Skin of body (tissue), 2 donors: ENCODE results near the gene TSPAN9. TPM values are rescaled to one million over a fixed set of nuclear protein-coding genes. Genes with fewer than 3 reads are reported as not detected.
A peak's percentile ranks its signal among the peaks of the same experiment; 100 is the strongest.

Experiments
- DNase-seq: peaks from one replicate; lab custom pipeline; 2025; lab: John Stamatoyannopoulos, UW
- total RNA-seq: library from RNA; depleted of rRNA; stranded (reverse); fragments of >200 nt; gene quantifications from one replicate; pipeline ENCODE4 v1.2.3, GENCODE V29; 2014

TSPAN9 gene
- total RNA-seq, 1 donor from 2014 or later: 34.3 TPM

DNA sequence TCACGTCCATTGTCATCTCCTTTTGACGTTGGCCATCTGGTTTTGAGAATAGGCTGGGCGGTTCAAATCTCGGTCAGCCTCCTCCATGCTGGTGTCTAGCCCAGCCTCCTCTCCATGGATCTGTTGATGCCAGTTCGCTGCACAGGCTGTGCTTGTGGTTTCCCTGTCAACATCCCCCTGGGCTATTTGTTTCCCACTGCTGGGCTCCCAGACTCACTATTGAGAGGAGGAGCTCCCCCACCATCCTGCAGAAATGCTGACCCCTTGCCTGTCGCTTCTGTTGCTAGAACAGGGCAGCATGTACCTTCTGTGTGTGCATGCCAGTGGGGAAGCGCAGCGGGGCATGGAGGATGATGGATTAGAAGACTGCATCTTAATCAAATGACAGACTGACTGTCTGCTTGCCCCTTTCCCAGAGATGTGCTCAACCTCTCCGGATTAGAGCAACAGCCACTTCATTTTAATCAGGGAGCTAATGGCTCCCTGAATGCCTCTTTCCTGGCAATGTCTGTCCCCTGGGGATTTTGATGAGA lies 170.5 kb downstream of the TSPAN9 start:
- DNase-seq: no peak

DNA sequence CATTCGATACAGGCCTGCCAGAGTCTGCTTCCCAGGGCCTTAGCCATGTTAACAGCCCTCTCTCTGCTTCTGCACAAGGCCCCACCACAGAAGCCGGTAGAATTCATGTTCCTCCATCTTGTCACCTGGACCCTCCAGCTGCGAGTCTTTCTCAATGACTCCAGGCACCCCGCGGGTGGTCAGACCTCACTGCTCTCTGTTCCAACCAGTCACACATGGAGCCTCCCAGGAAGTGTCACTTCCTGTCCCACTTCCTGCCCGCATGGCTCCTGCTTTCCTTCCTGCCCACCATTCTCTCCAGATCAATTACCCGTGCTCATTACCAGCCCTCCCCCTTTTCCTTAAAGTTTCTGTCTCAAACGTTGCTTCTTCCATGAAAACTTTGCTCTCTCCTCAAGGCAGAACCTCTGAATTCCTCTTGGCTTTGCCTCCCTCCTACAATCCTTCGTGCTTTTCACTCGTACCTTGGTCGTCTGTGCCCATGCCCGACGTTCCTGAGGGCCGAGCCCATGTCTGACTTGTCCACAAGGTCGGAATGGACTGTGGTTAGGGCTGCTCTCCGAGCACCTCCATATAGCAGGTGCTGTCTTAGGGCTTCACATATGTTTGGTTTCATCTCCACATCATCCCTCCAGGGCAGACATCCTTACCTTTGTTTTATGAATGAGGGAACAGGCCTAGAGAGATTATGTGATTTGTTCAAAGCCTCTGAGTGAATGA lies 172.1 kb downstream of the TSPAN9 start:
- DNase-seq: no peak

DNA sequence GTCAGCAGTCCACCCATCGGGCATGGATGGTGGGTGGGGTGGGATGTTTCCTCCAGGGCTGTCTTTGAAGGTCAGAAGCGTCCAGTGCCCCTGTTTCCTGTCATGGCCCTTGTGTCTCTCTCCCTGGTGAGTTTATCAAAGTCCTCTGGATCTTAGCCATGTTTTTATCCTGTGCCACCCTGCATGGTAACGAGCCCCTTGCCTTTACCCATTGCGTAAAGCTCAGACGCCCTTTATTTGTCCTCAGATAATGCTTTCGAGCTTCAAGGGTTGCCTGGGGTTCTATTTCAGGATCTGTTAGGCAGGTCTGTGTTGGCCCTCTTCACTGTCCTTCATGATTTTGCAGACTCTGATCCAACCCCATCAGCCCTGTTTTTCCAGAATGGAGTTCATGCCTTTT lies 172.9 kb downstream of the TSPAN9 start:
- DNase-seq: no peak

DNA sequence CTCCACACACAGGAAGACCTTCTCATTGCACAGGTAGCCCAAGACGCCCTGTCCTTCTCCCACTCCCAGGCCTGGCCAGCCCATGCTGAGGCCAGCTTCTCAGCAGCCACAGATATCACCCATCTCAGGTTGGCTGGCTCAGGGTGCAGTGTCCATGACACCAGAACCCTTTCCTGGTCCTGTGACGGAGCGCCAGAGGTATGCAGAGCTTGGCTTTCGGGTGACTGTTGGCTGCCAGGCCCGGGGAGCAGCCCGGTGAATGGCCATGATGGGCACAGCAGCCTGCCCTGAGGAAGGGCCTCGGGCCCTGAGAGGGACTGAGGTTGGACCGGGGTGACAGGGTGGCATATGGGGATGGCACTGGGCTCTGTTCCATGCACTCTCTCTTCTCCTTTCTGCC lies 173.4 kb downstream of the TSPAN9 start:
- no peak for DNase-seq

DNA sequence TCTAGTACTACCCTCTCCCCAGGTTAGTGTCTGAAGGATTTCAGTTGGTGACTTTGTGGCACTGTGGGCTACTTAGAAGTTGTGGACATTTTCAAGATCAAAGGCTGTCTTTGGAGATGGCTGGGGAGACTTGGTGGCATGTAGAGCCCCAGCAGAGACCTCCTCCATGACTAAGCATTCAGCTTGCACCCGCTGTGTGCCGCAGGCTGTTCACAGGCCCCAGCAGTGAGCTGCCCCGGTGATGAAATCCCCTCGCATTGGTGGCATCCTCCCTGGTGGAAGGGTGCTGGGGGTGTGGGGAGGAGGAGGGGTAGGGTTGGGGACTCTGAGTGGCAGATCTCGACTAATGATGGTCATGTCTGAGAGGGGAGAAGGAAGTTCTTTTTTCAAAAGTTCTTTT lies 173.9 kb downstream of the TSPAN9 start:
- DNase-seq: no peak

DNA sequence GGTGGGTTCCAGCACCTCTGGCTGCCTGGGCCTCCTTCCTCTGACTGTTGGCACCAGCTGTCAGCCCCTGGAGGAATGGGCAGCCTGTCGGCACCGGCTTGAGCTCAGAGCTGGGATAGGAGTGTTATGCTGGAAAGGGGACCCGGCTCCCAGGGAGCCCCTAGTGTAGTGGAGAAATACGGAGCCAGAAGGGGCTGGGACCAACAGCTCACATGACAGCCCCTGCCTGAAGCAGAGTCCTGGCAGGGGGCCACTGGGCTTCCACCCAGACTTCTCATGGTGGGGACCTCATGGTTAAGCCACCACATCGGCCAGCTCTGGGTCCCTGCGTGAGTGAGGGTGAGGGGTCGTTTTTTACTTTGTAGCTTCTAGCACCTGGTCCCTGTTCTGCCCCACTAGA lies 174.5 kb downstream of the TSPAN9 start:
- DNase-seq: no peak

DNA sequence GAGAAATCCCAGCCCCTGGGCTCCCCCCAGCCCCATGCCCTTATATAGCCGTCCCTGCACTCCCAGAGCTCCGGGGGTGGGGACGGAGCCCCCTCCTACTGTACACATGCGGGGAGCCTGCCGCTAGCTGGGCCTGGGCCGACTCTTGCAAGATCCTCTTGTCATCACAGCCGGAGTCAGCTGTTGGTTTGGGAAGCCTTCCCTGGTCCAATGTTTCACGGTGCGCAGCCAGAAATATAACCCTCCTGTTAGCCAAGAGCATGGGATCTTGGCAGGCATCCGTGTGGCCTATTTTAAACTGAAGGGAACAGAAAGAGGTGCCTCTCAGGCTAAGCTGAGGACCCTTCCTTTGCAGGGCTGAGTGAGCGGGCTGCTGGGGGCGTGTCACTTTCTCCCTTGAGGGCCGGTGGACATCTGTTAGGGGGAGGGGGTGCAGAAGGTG lies 175.3 kb downstream of the TSPAN9 start:
- DNase-seq: peak; percentile 87

DNA sequence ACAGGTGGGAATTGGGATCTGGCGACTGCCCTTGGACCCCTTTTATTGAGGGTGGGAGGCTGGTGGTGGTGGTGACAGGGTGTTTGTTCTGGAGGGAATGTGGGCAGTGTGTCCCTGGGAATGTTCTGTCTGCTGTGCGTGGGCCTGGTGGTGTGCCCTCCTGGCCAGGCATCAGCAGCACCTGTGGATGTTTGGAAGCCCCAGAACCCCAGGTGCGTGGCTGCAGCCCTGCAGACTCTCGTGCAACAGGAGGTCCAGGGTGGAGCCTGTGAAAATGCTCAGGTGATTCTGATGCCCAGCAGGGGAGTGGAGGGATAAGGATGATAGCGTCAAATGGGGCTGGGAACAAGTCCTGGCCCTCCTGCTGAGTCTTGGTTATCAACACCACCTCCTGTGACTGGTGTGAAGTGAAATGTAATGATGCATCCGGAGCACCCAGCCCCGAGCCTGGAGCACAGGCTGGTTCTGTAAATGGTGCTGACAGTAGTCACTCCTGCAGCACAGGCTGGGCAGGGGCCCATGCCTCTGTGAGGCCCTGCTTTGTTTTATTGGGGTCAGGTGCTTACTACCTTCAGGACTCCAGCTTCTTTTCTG lies 176.6 kb downstream of the TSPAN9 start:
- no peak for DNase-seq

DNA sequence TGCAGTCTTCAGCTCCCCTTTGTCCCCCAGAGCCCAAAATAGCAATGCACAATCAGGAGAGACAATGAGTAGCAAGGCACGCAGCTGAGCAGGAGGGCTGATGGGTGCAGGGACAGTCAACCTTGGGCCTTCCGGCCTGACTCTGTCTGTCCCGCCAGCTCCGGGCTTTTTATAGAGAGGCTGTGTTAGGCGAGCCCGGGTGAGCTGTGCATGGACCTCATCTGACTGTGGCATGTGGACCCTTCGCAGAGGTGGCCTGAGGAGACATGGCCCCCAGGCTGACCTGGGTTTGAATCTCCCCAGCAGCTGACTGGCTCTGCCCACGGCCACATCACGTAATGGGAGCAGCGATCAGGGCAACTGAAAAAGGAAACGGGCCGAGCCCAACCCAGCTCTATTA lies 177.9 kb downstream of the TSPAN9 start:
- DNase-seq: no peak

DNA sequence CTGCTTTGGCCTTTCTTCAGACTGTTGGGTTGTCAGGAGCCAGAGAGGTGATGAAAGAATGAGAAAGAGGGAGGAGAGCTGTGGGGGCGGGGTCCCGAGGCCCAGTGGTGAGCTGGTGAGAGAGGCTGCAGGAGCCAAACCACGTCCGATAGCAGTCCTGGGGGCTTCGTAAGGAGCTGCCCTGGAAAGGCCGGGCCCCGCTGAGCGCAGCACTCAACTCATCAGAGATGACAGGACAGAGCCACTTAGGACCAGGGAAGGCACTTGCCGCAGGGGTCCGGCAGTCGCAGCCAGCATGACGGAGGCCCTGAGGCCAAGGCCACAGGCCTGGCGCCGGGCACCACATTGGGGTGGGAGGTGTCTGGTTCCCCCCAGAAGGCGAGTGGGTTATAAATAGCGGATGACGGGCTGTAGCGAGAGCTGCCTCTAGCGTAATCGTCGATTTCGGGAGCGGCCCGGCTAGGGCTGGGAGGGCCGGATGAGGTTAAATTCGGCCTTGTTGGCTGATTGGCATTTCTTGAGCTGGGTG lies 179.0 kb downstream of the TSPAN9 start:
- no peak for DNase-seq

DNA sequence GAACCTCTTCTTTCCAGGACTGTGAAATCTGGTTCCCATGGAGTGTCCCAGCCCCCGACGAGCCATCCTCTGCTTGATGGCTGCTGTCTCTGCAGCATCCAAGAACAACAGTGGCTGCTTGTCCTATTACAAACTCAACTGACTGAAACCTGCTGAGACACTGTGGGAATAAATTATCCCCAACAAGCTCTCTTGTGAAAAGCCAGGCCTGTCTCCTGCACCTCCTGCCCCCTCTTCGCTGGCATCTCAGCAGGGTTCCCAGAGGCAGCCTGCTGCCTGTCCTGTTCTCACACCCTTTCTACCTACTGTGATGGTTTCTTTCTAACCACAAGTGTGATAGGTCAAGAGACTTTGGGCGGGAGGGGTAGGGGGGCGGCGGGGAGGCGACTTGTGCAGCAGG lies 180.2 kb downstream of the TSPAN9 start:
- no peak for DNase-seq

DNA sequence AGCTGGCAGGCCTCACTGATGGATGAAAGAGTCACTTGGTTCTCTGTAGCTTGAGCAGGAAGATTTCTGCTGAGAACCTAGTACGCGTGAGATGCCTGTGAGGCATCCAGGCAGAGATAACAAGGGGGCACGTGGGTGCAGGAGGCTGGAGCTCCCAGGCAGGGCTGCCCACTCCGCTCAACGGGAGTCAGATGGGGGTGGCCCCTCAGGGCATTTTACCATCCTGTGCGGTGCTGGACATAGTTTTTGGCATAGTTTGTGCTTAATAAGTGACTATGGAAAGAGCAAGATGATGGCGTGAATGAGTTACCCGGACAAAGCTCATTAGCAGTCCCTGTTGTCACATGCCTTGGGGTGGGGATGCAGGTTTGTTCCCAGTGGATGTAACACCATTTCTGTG lies 182.8 kb downstream of the TSPAN9 start:
- no peak for DNase-seq

DNA sequence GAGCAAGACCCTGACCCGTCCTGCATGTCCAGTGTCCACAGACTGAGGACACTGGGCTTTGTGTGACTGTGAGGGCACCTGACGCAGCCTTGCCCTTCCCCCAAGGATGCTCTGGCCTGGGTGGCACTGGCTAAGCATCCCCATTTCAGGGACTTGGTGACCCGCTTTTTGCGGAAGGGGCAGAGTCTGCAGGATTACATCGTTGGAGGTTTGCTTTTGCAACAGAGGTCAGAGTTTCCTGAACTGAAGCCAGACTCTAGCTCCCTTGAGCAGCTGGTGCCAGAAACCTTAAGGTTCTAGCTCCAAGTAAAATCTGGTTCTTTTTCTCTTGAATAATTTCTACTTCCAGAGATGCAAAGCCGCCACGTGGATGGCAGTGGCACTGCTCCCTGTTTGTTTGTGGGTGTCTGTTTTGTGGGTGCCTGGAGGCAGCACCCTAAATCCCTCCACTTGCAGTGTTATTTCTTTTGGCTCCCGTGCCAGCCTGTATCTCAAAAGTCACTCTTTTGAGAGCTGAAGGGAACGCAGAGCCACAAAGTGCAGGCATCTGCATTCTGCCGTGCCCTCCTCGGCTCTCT lies 184.7 kb downstream of the TSPAN9 start:
- no peak for DNase-seq

DNA sequence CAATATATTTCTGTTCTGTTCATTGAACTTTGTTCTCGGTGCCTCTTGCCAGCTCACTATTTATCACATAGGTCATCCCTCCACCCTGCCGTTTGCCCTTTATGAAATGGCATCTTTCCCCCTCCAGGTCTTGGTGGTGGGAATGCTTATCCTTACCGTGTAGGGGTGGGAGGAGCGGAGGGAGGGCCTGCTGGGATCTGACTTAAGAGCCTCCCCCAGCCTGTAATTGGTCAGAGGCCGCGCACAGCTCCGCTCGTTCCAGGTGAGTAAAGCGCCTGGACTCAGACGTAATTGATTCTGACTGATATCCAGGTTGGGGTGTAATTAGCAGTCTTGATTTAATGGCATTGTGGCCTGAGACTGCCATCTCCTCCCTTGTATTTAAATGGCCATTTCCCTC lies 185.3 kb downstream of the TSPAN9 start:
- DNase-seq: no peak

DNA sequence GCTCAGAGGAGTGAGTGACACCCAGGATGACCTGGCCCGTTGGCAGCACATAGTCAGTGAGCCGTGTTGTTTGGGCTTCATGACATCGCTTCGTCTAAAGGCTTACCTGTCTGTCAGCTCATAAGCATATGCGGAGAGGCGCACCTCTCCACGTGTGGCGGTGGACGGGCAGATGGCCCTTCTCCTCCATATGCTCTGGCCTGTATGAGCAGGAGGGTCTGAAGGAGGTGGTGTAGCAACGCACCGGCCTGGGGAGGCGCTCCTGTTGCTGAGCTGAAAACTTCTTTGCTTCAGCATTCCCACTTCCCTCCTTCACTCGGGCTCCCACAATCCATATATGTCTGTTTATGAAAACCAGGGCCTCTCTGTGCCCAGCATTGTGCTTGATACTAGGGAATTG lies 186.1 kb downstream of the TSPAN9 start:
- no peak for DNase-seq

DNA sequence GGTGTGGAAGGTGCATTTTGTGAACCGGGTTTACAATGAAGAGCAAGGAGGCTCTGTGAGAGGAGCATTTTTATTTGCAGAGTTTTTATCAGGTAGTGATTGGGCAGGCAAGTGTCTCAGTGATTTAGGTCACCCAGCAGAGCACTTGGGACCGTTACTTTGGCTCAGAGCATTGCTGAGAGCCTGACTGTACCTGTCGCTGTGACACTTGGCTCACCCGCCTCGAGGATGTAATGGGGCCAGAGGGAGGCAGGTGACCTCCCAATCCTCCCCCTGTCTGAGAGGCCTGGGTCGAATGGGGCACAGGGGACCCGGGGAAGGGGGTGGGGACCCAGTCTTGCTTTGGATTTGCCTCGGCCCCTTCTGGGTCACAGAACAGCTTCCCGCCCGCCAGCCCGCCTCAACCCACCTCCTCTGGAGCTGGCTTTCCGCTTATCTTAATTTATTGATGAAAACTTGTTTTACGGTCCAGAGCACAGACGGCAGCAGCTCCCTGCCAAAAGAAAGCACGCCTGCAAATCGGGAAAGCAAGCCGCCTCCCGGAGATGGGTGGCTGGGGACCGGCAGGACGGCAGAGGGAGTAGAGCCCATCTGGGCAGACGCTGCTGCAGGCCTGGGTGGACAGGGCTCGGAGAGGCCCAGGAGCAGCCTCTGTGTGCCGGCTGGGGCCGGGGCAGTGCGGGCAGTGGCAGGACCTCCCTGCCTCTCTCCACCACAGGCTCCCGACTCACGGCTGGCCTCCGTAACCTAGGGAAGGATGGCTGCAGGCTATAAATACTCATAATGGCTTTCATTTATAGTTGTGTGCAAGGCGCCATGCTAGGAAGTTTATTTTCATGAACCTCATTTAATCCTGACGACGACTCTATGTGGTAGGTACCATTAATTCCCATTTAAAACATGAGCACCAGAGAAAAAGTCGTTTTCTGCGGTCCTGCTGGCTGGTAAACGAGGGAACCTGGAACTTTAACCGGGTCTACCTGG lies 187.1 kb downstream of the TSPAN9 start:
- no peak for DNase-seq

DNA sequence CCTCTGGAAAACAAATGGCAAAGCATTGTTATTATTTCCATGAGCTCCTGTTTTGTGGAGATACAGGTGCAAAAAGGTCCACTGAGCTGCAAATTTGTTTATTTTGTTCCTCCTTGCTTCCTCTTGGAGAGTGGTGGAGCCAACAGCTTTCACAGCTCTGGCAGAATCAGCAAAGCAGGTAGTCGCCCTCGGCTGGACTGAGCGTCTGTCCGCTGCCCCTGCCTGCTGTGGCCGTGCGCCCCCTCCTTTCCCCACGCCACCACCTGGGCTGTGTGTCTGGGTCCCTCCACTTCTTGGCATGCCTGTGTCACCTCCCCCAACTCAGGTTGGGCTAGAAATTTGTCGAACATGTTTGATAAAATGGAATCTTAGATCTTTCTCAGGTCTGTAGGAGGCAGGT lies 188.2 kb downstream of the TSPAN9 start:
- DNase-seq: no peak

DNA sequence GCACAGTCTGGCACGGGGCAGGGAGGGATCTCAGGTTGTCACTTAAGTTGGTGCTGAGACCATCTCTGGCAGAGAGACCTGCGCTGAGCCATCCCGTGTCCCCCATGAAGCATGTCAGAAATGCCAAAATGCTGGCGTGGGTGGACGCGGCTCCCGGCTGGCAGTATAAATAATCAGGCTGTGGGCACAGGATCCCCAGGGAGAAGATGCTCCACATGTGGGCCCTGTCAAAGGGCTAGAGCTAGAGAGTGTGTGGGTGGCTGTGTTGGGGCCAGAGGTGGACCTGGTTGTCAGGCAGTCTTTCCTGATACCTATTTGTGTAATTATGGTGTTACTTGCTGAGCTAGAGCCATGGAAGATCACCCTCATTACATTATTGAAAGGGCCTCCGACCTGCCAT lies 189.5 kb downstream of the TSPAN9 start:
- DNase-seq: no peak

DNA sequence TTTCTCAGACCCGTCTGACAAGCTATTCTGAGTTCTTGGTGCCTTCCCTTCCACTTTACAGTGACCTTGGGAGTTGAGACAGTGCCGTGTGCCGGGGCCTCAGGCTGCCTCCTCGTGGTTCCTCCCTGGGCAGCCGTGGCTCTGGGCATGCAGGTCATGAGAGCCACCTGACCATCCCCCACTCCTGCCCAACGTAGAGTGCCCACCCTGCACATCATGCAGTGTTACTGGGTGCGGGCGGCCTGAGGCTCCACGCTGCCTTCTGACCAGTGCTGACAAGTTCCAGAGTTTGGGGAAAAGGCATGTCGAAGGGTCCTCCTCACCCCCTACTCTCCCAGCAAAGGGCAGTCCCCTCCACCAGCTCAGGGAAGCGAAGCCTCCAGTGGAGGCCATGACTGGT lies 190.5 kb downstream of the TSPAN9 start:
- DNase-seq: no peak

DNA sequence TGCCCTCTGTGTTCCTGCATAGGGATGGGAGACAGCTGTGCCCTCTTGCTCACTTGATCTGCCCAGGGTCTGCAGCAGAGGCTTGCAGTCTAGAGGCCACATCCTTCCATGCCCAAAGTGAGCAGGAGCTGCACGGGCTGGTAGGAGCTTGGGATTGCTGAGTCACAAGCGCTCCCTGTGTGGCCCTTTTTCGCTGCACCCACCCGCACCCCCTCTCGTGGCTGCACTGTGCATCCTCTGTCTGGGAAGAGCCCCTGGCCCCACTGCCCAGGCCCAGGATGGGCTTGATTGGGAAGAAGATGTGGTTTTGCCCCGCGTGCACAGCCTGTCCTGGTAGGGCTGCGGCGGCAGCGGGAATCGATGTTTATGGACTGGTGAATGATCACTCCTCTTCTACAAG lies 192.4 kb downstream of the TSPAN9 start:
- no peak for DNase-seq

DNA sequence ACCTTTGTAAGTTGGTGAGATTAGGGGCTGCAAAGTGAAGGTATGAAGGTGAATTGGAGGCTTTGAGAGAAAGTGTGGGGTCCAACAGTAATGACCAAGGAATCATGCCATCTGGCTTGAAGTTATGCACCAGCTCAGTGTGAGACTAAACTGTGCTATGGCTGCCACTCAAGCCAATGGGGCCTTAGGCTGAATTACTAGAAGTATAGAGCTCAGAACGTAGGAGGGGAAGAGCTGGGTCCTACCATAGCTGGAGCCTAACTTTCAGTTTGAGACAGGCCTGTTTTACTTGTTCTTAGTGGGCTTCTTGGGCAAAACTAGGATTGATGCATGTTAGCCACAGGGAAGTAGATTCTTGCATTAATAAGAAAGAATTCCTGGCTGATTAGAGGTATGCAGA lies 194.0 kb downstream of the TSPAN9 start:
- no peak for DNase-seq
